ENCODE data around the gene DTX4. TPM values are rescaled to one million over a fixed set of nuclear protein-coding genes. Genes with fewer than 3 reads are reported as not detected.

The DTX4 gene
- total RNA-seq, 4 donors from 2014 or later = 8.3 to 11.5 (median 8.9) TPM

DNA sequence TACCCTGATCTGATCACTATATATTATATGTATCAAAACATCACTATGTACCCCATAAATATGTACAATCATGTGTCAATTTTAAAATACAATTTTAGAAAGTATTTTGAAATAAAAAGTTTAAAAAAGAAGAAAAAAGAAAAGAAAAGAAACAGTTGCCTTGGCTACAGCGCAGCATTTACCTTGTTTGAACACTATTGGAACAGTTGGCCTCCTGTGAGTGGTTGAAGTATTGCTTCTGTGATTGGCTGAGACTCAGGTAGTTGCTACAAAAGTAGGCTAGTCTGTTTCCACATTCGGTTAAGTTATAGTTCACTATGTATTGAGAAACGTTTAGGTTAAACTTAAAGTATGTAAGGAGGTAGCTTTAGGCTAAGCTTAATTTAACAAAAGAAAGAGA lies 7.9 kb upstream of the DTX4 start:
- no peak overlapping the region for H3K27ac ChIP-seq
- no peaks in the 10 kb centered on the region for H3K36me3 ChIP-seq
- no peaks in the 10 kb centered on the region for H3K27me3 ChIP-seq
- H3K9me3 ChIP-seq = no peaks in the 10 kb centered on the region
- WGBS = 80% methylated on average over 3 of the region's 3 CpGs
- H3K4me3 ChIP-seq = no peak overlapping the region
- no peak for TF ChIP-seq POLR2A (IDR thresholded peaks at IDR 0.05)
- no peak for TF ChIP-seq POLR2AphosphoS5 (IDR thresholded peaks at IDR 0.05)
- no peak for TF ChIP-seq CTCF (IDR thresholded peaks at IDR 0.05)
- TF ChIP-seq EP300 (IDR thresholded peaks at IDR 0.05) = no peak
- no peaks in the 10 kb centered on the region for H3K4me1 ChIP-seq
- no peak for DNase-seq (ENCODE audit: low spot score in 2 of 2)

- peak overlapping the region; percentile 70 for H3K4me3 ChIP-seq
- DNase-seq (ENCODE audit: low spot score in 2 of 2) = no peak
- peak overlapping the region; percentile 53 for H3K27ac ChIP-seq
- peaks cover 23% of the 10 kb centered on the region for H3K4me1 ChIP-seq
- 0% methylated on average over 23 of the region's 70 CpGs for WGBS
- no peaks in the 10 kb centered on the region for H3K36me3 ChIP-seq
- no peaks in the 10 kb centered on the region for H3K9me3 ChIP-seq
- no peak for TF ChIP-seq POLR2AphosphoS5 (IDR thresholded peaks at IDR 0.05)
- TF ChIP-seq POLR2A (IDR thresholded peaks at IDR 0.05) = no peak
- no peak for TF ChIP-seq CTCF (IDR thresholded peaks at IDR 0.05)
- TF ChIP-seq EP300 (IDR thresholded peaks at IDR 0.05) = no peak
- H3K27me3 ChIP-seq = no peaks in the 10 kb centered on the region
Measured at GRCh38 chr11:59172345-59173079, 580 bp downstream of the DTX4 start.

- peak overlapping the region; percentile 70 for H3K4me3 ChIP-seq
- TF ChIP-seq CTCF (IDR thresholded peaks at IDR 0.05) (no peak), POLR2AphosphoS5 (IDR thresholded peaks at IDR 0.05) (no peak)
- H3K27me3 ChIP-seq = no peaks in the 10 kb centered on the region
- H3K27ac ChIP-seq = peak overlapping the region; percentile 70
- no peaks in the 10 kb centered on the region for H3K9me3 ChIP-seq
- peak in 1 of 2 donors; percentile 81 for DNase-seq (ENCODE audit: low spot score in 2 of 2)
- H3K36me3 ChIP-seq = no peaks in the 10 kb centered on the region
- H3K4me1 ChIP-seq = peaks cover 23% of the 10 kb centered on the region
- WGBS = 5% methylated on average over 25 of the region's 37 CpGs
Measured at GRCh38 chr11:59173080-59173963, 1.4 kb downstream of the DTX4 start.

DNA sequence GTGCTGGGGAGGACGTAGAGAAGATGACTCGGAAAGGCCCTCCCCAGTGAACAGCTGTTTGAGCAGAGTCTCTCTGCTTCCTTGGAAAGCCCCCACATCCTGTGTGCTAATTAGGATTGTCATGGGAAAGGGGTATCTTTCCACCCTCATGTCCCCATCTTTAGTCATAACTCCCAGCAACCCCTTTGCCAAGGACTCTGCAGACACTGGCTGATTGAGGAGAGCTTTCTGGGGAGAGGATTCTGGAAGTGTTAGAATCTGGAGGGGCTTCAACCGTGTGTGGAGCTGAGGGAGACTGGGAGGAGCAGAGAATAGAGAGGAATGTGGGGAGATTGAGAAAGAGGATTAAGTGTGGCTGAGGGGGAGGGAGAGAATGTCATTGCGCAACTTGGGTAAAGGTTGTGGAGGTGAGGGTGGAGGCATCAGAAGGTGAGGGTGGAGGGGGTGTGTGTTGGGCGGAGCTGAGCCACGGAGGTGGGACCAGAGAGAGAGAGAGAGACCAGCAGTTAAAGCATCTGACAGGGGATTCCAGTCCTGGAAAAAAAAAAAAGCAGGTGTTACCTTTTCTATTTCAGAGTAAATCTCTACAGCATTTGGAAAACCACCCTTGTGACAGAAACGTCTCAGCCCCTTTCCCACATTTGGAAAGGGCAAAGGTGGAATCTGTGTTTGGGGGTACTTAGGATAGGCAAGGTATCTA lies 2.2 kb downstream of the DTX4 start:
- H3K4me3 ChIP-seq = peak overlapping the region; percentile 70
- no peaks in the 10 kb centered on the region for H3K9me3 ChIP-seq
- no peaks in the 10 kb centered on the region for H3K36me3 ChIP-seq
- no peak for DNase-seq (ENCODE audit: low spot score in 2 of 2)
- H3K27ac ChIP-seq = peak overlapping the region; percentile 70
- peaks cover 23% of the 10 kb centered on the region for H3K4me1 ChIP-seq
- 29% methylated on average over 5 of the region's 7 CpGs for WGBS
- no peaks in the 10 kb centered on the region for H3K27me3 ChIP-seq
- TF ChIP-seq EP300 (IDR thresholded peaks at IDR 0.05) (no peak), POLR2AphosphoS5 (IDR thresholded peaks at IDR 0.05) (no peak), CTCF (IDR thresholded peaks at IDR 0.05) (no peak), POLR2A (IDR thresholded peaks at IDR 0.05) (no peak)

GRCh38 chr11:59174664-59175033 lies 2.7 kb downstream of the DTX4 start:
- H3K4me1 ChIP-seq = peaks cover 23% of the 10 kb centered on the region
- H3K4me3 ChIP-seq = no peak overlapping the region
- WGBS = 67% methylated on average over 7 of the region's 7 CpGs
- no peaks in the 10 kb centered on the region for H3K9me3 ChIP-seq
- no peak overlapping the region for H3K27ac ChIP-seq
- no peak for DNase-seq (ENCODE audit: low spot score in 2 of 2)
- no peaks in the 10 kb centered on the region for H3K36me3 ChIP-seq
- no peaks in the 10 kb centered on the region for H3K27me3 ChIP-seq
- TF ChIP-seq POLR2AphosphoS5 (IDR thresholded peaks at IDR 0.05) (no peak), EP300 (IDR thresholded peaks at IDR 0.05) (no peak)
